Fibroblast of lung (primary cell): Measurements from ENCODE around the gene SLC17A3.

Experiments used
- EZH2 ChIP-seq: IDR thresholded peaks from 2 replicates; pipeline ENCODE4 v1.5.1; 2012; ENCODE audit warnings: low read length, control low read depth, mild to moderate bottlenecking; ENCODE audit errors: missing control alignments
- TF ChIP-seq, protein P1 (sequence below), 2 donors: IDR thresholded peaks in 1 of 2; conservative IDR thresholded peaks in 1 of 2; 1 replicate in 1 of 2; 2 replicates in 1 of 2; pipeline ENCODE4 v1.5.1; 2011 to 2012; ENCODE audit warnings: low read length in 2 of 2, control low read depth in 1 of 2, inconsistent platforms in 1 of 2, low read depth in 1 of 2, mild to moderate bottlenecking in 1 of 2

DNA sequence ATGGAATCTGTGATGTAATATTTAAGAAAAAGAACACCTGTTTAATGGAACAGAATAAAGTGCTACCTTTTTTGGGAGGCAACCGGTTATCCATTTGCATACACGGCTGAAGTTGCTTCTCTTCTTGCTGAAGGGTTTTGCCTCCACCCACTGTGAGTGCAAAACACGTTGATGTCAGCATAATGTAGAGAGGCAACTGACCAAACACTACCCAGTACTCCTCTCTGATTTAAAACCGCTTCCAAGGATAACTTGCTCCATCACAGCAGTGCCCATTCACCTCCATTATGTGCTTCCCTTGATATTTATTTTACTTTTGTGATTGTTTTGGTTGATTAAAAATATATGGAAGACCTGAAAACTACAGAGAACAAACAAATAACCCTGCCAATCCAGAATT, 43.6 kb downstream of the SLC17A3 start:
- TF ChIP-seq, protein P1, sequence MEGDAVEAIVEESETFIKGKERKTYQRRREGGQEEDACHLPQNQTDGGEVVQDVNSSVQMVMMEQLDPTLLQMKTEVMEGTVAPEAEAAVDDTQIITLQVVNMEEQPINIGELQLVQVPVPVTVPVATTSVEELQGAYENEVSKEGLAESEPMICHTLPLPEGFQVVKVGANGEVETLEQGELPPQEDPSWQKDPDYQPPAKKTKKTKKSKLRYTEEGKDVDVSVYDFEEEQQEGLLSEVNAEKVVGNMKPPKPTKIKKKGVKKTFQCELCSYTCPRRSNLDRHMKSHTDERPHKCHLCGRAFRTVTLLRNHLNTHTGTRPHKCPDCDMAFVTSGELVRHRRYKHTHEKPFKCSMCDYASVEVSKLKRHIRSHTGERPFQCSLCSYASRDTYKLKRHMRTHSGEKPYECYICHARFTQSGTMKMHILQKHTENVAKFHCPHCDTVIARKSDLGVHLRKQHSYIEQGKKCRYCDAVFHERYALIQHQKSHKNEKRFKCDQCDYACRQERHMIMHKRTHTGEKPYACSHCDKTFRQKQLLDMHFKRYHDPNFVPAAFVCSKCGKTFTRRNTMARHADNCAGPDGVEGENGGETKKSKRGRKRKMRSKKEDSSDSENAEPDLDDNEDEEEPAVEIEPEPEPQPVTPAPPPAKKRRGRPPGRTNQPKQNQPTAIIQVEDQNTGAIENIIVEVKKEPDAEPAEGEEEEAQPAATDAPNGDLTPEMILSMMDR (conservative IDR thresholded peaks at IDR 0.05 in 1 of 2, IDR thresholded peaks at IDR 0.05 in 1 of 2; ENCODE audit: low read depth in 1 of 2, low read length in 2 of 2) = no peak
- no peak for TF ChIP-seq EZH2
